Type B pancreatic cell (in vitro differentiated cells): Measurements from ENCODE around the gene B3GNT8. TPM values are rescaled to one million over a fixed set of nuclear protein-coding genes. Genes with fewer than 3 reads are reported as not detected.

ENCODE experiments used
- DNase-seq: peaks from one replicate; pipeline ENCODE4 v3.0.0; 2021; ENCODE audit warnings: mixed read lengths; ENCODE audit not compliant: unreplicated experiment; ENCODE audit errors: extremely low spot score
- H3K27ac Mint-ChIP-seq: 2 replicates; pipeline ENCODE4 v1.8.0; 2021; ENCODE audit warnings: mild to moderate bottlenecking, mixed read lengths
- H3K27me3 Mint-ChIP-seq: 2 replicates; pipeline ENCODE4 v1.8.0; 2021; ENCODE audit warnings: mixed read lengths
- H3K36me3 Mint-ChIP-seq: 2 replicates; pipeline ENCODE4 v1.8.0; 2021; ENCODE audit warnings: mixed read lengths
- H3K4me1 Mint-ChIP-seq: one replicate; pipeline ENCODE4 v1.8.0; 2021; ENCODE audit warnings: mixed read lengths; ENCODE audit not compliant: unreplicated experiment
- H3K4me3 Mint-ChIP-seq: 2 replicates; pipeline ENCODE4 v1.8.0; 2021; ENCODE audit warnings: mild to moderate bottlenecking, mixed read lengths
- H3K9me3 Mint-ChIP-seq: 2 replicates; pipeline ENCODE4 v1.8.0; 2021; ENCODE audit warnings: mixed read lengths
- CTCF ChIP-seq: fragments of 200-600 bp; sonication (generic); conservative IDR thresholded peaks from 2 replicates; pipeline ENCODE4 v1.5.0; 2021; ENCODE audit warnings: antibody characterized with exemption, mild to moderate bottlenecking
- total RNA-seq: library from RNA; stranded (reverse); gene quantifications from 2 replicates; pipeline ENCODE4 v1.2.1, GENCODE V29; 2021; ENCODE audit warnings: low replicate concordance

Gene B3GNT8
- total RNA-seq, 1 donor from 2014 or later = 9.3 TPM

DNA sequence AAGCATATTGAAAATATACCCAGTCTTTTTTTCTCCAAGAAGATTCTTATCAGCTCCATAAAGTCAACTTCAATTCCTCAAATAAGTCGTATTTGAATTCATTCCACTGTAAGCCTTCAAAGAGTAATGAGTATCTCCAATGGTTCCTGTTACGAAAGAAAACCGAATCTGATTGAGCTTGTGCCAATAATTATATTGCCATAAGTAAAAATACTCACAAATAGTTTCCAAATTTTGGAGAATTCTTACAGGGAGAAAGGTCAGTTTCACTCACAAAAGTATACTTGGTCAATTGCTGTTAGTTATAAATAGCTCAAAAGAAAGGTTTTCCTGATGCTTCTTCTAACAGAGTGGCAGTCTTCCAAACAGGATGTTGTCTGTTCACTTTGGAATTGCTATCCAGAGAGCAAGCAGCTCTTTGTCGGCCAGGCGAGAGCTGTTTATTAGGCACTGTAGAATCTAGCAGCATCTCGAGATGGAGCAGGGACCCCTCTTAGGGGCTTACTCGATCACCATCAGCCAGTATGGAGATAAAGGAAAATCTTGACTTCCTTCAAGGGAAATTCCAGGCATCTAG, 29.3 kb upstream of the B3GNT8 start:
- DNase-seq = no peak
- no peak overlapping the region for H3K27ac Mint-ChIP-seq
- H3K9me3 Mint-ChIP-seq = no peaks in the 10 kb centered on the region
- TF ChIP-seq CTCF = no peak
- peaks cover 31% of the 10 kb centered on the region for H3K27me3 Mint-ChIP-seq
- no peak overlapping the region for H3K4me3 Mint-ChIP-seq
- no peaks in the 10 kb centered on the region for H3K4me1 Mint-ChIP-seq
- H3K36me3 Mint-ChIP-seq = no peaks in the 10 kb centered on the region

DNA sequence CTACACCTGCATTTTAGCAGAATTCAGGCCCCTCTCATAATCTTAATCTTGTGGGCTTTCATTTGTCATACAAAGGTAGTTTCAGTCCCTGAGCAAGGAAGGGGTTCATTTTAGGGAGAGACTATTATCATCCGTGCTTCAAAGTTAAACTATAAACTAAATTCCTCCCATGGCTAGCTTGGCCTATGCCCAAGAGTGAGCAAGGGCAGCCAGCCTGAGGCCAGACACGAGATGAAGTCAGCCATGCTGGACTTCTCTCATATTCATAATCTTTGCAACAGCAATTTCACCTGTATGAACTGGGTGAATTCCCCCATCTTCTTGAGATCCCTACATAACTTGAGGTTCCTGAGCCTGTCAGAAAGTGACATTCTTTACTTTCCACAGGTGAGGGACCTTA, 28.8 kb upstream of the B3GNT8 start:
- no peaks in the 10 kb centered on the region for H3K36me3 Mint-ChIP-seq
- no peaks in the 10 kb centered on the region for H3K4me1 Mint-ChIP-seq
- H3K27me3 Mint-ChIP-seq = peaks cover 31% of the 10 kb centered on the region
- H3K27ac Mint-ChIP-seq = no peak overlapping the region
- H3K4me3 Mint-ChIP-seq = no peak overlapping the region
- no peaks in the 10 kb centered on the region for H3K9me3 Mint-ChIP-seq
- DNase-seq = no peak
- no peak for TF ChIP-seq CTCF

DNA sequence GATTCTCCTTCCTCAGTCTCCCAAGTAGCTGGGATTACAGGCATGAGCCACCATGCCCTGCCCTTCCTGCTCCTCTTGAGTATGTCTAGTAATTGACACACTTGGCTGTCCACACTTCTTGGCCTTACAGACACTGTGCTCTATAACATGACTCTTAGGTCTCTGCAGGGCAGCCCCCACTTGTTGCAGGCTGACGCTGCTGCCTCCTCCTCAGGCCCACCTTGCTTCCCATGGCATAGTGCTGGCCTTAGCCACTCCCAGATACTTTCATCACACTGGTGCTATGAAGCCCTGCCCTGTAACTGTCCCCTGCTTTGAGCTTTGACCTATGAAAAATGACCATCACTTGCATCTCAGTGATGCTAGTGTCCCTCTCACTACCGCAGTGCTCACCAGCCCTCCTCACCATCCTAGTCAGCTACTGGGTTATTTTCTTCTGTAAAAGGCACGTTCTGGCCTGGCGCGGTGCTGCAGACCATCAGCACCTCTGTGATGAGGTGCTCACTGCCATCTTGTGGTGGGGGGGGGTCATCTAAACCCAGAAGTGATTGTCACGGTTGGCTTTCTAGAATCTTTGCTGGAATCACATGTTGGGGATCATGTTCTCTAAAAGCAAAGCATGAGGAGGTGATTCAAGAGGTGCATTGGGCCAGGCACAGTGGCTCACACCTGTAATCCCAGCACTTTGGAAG, 25.6 kb upstream of the B3GNT8 start:
- Mint-ChIP-seq H3K27ac (no peak overlapping the region), H3K4me3 (no peak overlapping the region), H3K9me3 (no peaks in the 10 kb centered on the region), H3K36me3 (no peaks in the 10 kb centered on the region), H3K4me1 (no peaks in the 10 kb centered on the region), H3K27me3 (peaks cover 37% of the 10 kb centered on the region)
- no peak for DNase-seq
- TF ChIP-seq CTCF = no peak

DNA sequence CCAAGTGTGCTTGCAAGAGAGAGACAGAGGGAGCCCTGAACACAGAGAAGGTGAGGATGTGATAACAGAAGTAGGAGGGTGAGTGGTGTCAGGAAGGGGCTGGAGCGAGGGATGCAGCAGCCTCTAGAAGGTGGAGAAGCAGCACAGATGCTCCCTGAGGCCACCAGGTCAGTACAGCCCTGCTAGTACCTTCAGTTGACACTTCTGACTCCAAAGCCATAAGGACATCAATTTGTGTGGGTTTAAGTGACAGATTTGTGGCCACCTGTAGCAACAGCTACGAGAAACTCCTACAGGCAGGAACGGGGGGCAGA, 22.6 kb upstream of the B3GNT8 start:
- H3K36me3 Mint-ChIP-seq = no peaks in the 10 kb centered on the region
- H3K27me3 Mint-ChIP-seq = peaks cover 38% of the 10 kb centered on the region
- no peaks in the 10 kb centered on the region for H3K4me1 Mint-ChIP-seq
- H3K9me3 Mint-ChIP-seq = no peaks in the 10 kb centered on the region
- no peak for TF ChIP-seq CTCF
- no peak for DNase-seq
- no peak overlapping the region for H3K4me3 Mint-ChIP-seq
- no peak overlapping the region for H3K27ac Mint-ChIP-seq

- Mint-ChIP-seq H3K27ac (no peak overlapping the region), H3K4me3 (peak overlapping the region; percentile 69), H3K4me1 (no peaks in the 10 kb centered on the region)
Observed at GRCh38 chr19:41449079-41449864, 22.1 kb upstream of the B3GNT8 start.

More at GRCh38 chr19:41449079-41449864, 22.1 kb upstream of the B3GNT8 start:
- Mint-ChIP-seq H3K36me3 (no peaks in the 10 kb centered on the region), H3K9me3 (no peaks in the 10 kb centered on the region), H3K27me3 (peaks cover 37% of the 10 kb centered on the region)
- TF ChIP-seq CTCF = peak; percentile 97
- DNase-seq = peak; percentile 82
